KG1 (cell line): Measurements from ENCODE around the gene TAGLN2.
"Not testable (repeated sequence)": the region's sequence is repeated elsewhere in the genome, so short reads cannot be mapped to it uniquely, and the experiment has no call there.

Experiments
- DNase-seq: peaks from one replicate; lab custom pipeline; 2025; lab: John Stamatoyannopoulos, UW

Gene TAGLN2

DNA sequence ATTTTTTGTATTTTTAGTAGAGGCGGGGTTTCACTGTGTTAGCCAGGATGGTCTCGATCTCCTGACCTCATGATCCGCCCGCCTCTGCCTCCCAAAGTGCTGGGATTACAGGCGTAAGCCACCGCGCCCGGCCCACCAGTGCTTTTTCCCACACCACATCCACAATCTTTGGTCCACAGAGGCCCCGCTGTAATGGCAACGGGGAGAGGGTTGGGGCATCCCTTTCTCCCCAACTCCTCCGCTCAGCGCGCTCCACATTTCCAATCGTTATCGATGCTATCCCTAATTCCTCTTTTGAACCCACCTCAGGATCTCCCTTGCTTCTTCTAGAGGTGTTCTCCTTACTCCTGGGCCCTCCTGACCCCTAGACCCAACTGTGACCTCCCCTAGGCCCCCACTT, 25.7 kb downstream of the TAGLN2 start:
- not testable (repeated sequence) for DNase-seq

- DNase-seq: no peak
These were observed 26.8 kb downstream of the TAGLN2 start for GRCh38 chr1:159898527-159898926.

GRCh38 chr1:159897962-159898361, 27.3 kb downstream of the TAGLN2 start:
- no peak for DNase-seq

DNA sequence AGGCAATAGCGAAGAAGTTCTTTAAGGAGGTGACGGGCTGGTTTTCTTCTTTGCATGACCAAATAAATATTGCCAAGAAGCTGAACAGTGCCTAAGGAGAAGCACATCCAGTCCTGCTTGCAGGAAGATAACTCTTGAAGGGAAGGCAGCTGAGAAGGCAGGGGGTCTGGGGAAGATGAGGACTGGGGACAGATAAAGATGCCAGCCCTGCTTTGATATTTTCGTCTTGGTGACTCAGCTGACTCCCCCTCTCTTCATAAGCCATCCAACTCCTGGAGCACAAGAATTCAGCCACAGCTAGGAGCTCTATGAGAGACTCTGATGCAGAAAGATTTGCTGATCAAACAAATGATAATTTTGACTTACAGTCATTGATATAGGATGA, 28.8 kb downstream of the TAGLN2 start:
- DNase-seq: no peak

GRCh38 chr1:159895836-159896545, 29.3 kb downstream of the TAGLN2 start:
- no peak for DNase-seq

DNA sequence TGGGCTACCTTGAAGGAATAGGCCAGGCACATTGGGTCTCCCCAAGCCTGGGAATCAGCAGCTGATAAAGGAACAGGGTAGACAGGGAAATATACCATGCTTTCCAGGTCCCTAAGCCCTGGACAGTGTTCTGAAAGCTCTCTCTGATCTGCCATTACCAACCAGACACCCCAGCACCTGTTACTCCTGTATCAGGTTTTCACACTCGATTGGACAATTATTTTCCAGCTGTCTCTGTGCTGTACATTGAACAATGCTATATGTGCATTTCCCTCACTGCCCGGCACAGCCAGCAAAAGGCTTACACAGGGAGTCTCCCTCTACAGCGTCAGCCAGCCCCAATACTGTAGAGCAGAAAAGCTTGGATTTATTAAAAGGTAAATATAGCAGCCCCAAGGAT, 30.0 kb downstream of the TAGLN2 start:
- no peak for DNase-seq

DNA sequence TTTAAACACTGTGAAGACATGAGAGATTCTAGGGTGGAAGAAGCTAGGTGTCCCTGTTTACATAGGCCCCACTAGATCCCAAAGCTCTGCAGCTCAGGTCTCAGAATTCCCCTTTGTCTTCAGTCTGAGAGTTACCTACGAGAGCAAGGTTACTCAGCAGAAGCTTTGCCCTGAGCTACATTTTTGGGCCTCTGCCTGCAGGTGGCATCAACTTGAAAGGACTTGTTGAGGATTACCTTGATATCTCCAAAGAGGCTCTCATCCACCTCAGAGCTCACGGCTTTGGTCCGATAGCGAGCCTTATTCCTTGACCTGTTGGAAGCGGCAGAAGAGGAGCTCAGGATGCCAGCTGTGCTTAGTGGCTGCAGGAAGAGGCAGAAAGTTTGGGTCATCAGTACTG, 32.4 kb downstream of the TAGLN2 start:
- DNase-seq: no peak

GRCh38 chr1:159891275-159892157, 33.8 kb downstream of the TAGLN2 start:
- peak; percentile 40 for DNase-seq

GRCh38 chr1:159890390-159890789, 34.9 kb downstream of the TAGLN2 start:
- no peak for DNase-seq

DNA sequence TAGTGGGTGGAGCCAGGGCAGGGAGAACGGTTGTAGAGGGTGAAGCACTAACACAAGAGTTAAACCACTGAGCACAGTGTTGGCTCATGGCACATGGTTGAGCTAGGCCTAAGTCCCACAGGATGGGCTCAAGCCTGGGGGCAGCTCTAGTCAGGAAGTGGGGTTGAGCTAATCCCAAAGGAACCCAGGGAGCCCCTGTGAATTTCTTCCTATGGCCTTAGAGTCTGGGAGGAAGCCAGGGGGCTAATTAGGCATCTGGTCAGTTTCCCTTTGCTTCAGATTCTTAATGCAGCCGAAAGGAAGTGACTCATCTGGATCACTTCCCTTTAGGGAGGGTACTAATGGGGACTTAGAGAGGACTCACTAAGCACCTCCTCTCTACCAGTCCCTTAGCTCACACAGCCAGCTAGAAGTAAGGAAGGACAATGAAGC, 35.5 kb downstream of the TAGLN2 start:
- peak; percentile 16 for DNase-seq

DNA sequence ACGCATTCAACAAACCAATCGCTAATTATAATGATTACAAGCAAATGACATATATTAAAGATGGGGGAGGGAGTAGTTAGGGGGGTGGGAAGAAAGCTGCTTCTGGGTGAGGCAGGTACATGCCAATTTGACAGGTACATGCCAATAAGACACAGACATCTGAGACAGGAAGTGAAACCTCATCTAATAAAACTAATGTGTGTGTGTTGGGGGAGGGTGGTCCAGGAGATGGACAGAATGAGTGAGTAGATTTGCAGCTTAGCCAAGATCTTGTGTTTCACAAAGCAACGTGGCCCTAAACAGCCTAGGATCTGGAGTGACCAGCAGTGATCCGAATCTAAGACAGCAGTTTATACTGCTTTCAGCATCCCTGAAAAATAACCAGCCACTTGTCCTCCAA, 36.1 kb downstream of the TAGLN2 start:
- no peak for DNase-seq

- no peak for DNase-seq
These were observed 41.0 kb downstream of the TAGLN2 start for GRCh38 chr1:159884296-159884695.

DNA sequence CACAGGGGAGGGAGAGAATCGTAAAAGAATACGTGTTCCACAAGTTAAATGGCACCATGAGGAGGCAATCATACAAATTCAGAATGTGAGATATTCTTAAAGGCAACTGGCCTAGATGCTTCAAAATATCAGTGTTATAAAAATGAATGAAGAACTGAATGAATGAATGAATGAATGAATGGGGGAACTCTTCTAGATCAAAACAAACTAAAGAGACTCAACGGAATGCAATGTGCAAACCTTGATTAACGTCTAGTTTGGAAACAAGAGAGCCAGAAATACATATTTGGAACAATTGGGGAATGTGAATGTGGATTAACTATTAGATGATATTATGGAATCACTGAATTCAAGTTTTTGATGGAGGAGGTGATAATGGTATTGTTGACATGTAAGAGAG, 42.2 kb downstream of the TAGLN2 start:
- DNase-seq: no peak

DNA sequence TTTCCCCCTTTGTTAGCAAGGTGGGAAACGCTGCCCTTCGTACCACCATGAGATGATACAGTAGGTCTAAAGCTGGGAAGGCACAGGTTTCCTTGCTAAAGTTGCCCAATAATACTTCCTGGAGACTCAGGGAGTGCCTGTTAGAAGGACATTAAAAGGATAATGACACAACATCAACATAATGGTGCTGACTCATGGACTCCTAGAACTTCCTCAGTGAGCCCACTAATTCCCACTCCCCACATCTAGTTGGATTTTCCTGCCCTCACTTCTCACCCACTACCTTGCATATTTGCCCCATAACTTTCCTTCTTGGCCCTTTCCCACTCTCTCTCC, 42.8 kb downstream of the TAGLN2 start:
- DNase-seq: no peak

DNA sequence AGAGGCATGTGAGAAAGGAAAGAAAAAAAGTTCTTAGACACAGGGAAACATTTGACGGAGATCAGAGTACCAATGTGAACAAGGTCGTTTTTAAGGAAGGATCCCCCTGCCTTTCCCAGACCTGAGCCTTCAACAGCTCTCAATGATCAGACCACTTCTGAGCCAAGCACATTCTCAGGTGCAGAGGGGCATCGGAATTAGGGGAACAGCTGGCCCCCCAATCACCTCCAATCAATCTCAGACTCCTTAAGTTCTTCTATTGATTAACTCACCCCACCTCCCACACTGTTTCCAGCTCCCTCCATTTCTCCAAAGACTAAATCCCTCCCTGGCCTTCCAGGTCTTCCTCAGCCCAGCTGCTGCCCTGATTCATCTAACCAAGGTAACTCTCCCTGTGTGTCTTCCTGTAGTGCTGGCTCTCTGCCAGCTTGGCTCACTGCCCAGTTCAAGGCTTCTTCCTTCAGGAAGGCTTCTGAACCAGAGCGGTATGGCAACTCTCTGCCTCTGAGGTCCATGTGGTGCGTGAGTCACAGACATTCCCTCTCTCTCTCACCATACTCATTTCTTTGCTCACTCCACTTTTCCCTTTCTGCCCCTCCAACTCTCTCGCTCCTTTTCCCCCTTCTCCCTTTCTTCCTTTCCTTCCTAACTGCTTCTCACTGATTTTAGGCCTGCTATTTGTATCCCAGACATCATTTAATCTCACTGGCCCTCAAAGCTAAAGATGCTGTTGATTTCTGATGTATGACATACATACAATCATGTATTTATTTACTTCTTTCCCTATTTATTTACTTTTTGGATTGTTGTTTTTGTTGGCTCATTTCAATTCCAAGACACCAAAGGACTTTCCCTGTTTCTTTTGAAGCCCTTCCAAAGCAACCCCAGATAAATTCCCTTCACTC, 43.4 kb downstream of the TAGLN2 start:
- no peak for DNase-seq

DNA sequence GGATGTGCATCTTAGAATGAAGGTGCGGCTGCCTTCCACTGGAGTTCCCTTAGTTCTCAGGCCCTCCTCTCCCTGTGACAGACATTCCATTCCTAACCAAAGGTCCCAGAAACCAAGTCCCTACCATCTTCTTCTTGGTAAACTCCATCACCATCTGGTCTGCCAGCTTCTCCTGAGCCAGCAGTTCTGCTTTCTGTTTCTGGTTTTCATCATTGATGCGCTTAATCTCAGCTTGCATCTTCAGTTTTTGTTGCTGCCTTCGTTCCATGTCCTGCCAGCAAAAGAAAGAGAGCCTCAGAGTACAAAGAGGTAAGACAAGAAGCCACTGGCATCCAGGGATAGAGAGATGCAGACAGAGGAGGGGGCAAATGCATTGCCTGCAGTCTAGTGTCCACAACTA, 44.9 kb downstream of the TAGLN2 start:
- DNase-seq: no peak

DNA sequence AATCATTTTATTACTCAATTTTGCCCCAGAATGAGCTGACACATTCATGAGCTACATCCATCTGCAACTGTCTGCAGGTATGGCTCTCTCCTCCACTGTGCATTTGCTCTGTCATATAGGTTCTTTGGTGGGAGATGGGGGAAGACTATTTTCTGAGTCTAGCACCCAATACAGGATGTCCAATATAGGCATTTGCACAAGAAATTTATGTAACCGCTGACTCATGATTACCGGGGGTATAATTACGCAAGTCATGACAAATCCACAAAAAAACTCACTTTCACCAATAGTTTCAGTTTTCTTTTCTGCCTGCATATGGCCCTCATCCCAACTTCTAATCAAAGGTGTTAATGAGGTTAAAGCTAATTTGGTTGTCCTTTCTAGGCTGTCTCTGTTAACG, 45.3 kb downstream of the TAGLN2 start:
- no peak for DNase-seq

DNA sequence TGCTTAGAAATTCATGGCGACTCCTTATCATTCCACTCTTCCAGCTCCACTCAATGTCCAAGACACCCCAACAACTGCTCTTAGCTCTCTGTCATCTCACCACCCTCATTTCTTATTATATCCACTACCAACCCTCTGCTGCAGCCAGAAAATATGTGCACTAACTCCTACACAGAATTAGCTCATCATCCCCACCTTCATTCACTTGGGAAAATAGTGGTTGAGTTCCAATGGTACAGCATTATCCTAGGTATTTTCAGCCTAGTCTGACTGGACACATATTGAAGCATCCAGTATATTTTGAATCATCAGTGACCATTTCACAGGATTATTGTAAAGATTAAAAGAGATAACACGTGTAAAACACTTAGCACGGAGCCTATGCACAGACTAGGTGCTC, 46.2 kb downstream of the TAGLN2 start:
- DNase-seq: no peak

- no peak for DNase-seq
These were observed 47.4 kb downstream of the TAGLN2 start for GRCh38 chr1:159877695-159878444.

DNA sequence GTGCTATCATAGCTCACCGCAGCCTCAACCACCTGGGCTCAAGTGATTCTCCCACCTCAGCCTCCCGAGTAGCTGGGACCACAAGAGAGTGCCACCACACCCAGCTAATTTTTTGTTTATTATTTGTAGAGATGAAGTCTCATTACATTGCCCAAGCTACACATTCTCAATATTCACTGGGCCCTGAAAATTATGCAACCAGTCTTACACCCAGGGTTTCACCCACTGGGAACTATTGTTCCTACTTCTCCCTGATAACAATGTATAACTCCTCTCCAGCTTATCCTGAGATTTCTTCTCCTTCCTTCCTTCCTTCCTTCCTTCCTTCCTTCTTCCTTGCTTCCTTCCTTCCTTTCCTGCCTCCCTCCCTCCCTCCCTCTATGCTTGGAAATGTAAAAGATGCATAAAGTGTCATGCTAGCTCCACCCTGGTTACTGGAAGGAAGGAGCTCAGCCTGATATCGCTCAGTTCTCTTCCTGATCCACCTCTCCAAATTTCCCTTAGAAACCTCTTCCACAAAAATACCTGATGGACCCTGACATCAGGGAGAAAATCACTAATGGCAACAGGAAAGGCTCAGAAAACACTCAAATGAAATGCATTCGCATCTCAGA, 51.7 kb downstream of the TAGLN2 start:
- no peak for DNase-seq

DNA sequence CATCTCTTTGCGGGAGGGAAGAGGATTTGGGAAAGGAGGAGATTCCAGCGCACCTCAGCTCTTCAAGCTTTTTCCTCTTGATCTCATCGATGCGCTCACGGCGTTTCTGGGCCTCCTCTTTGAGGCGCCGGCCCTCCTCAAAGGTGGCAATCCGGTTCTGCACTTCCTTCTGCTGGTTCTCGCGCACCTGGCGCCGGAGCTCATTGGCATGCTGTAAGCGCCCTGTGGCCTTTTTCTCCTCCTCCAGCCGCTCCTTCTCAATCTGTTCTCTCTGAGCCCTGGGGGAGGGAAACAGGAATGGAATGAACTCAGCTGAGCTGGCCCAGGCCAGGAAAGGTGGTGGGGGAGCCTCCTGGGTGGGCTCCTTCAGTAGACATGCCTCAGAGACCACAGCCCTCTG, 52.4 kb downstream of the TAGLN2 start:
- no peak for DNase-seq
